Suprapubic skin (tissue), 4 donors: Measurements from ENCODE around the gene C3orf20. TPM values are rescaled to one million over a fixed set of nuclear protein-coding genes. Genes with fewer than 3 reads are reported as not detected.
"Not testable (repeated sequence)": the region's sequence is repeated elsewhere in the genome, so short reads cannot be mapped to it uniquely, and the experiment has no call there.

ENCODE experiments used
- DNase-seq, 2 donors: peaks; one replicate each; pipeline ENCODE4 v3.0.0-alpha.2; 2019; ENCODE audit warnings: low spot score in 2 of 2
- H3K27ac ChIP-seq: fragments of 200-600 bp; sonication (generic); one replicate; pipeline ENCODE4 v1.5.1; 2019
- H3K27me3 ChIP-seq: fragments of 200-600 bp; sonication (generic); one replicate; pipeline ENCODE4 v1.5.1; 2019
- H3K36me3 ChIP-seq: fragments of 200-600 bp; sonication (generic); one replicate; pipeline ENCODE4 v1.5.1; 2019
- H3K4me1 ChIP-seq: fragments of 200-600 bp; sonication (generic); one replicate; pipeline ENCODE4 v1.5.1; 2019
- H3K4me3 ChIP-seq: fragments of 200-600 bp; sonication (generic); one replicate; pipeline ENCODE4 v1.5.1; 2019; ENCODE audit warnings: mild to moderate bottlenecking
- H3K9me3 ChIP-seq: fragments of 200-600 bp; sonication (generic); one replicate; pipeline ENCODE4 v1.5.1; 2019
- CTCF ChIP-seq, 2 donors: fragments of 200-600 bp in 1 of 2; fragments of 450-650 bp in 1 of 2; sonication (generic) in 1 of 2; IDR thresholded peaks; one replicate each; pipeline ENCODE4 v1.5.1; 2016 to 2019; ENCODE audit warnings: antibody characterized with exemption in 2 of 2, mild to moderate bottlenecking in 1 of 2, moderate library complexity in 1 of 2
- EP300 ChIP-seq: sonication (generic); formaldehyde crosslinking; IDR thresholded peaks from one replicate; pipeline ENCODE4 v1.6.1; 2017; ENCODE audit warnings: antibody characterized with exemption
- POLR2A ChIP-seq, 2 donors: fragments of 450-650 bp; IDR thresholded peaks; one replicate each; pipeline ENCODE4 v1.6.1; 2017; ENCODE audit warnings: antibody characterized with exemption in 2 of 2, mild to moderate bottlenecking in 2 of 2, moderate library complexity in 2 of 2
- POLR2AphosphoS5 ChIP-seq, 3 donors: sonication (generic); formaldehyde crosslinking; IDR thresholded peaks; one replicate each; pipeline ENCODE4 v1.6.1; 2017; ENCODE audit warnings: antibody characterized with exemption in 3 of 3
- WGBS: methylation state at CpG from one replicate; pipeline ENCODE4 v1.1.5; 2018; 5-methylcytosine and 5-hydroxymethylcytosine counted together
- total RNA-seq, 4 donors: library from RNA; depleted of rRNA; stranded (reverse); fragments of >200 nt; gene quantifications; one replicate each; pipeline ENCODE4 v1.1.0, GENCODE V29; 2016

Gene C3orf20
- total RNA-seq, 4 donors from 2014 or later, result 0.21 TPM; not detected in 3

- TF ChIP-seq POLR2AphosphoS5 (IDR thresholded peaks at IDR 0.05) (no peak), POLR2A (IDR thresholded peaks at IDR 0.05) (no peak), EP300 (no peak), CTCF (IDR thresholded peaks at IDR 0.05) (no peak)
- Histone ChIP-seq H3K4me1 (peaks cover 28% of the 10 kb centered on the region), H3K9me3 (no peaks in the 10 kb centered on the region), H3K36me3 (no peaks in the 10 kb centered on the region), H3K27me3 (peaks cover 36% of the 10 kb centered on the region), H3K4me3 (no peak overlapping the region), H3K27ac (no peak overlapping the region)
- DNase-seq, result no peak
Measured at GRCh38 chr3:14808025-14808424, 133.1 kb downstream of the C3orf20 start.

GRCh38 chr3:14808502-14809266 lies 133.7 kb downstream of the C3orf20 start:
- Histone ChIP-seq H3K27me3 (peaks cover 38% of the 10 kb centered on the region), H3K36me3 (no peaks in the 10 kb centered on the region), H3K27ac (no peak overlapping the region), H3K4me3 (no peak overlapping the region), H3K9me3 (no peaks in the 10 kb centered on the region), H3K4me1 (peaks cover 29% of the 10 kb centered on the region)
- TF ChIP-seq EP300 (no peak), CTCF (IDR thresholded peaks at IDR 0.05) (no peak), POLR2A (IDR thresholded peaks at IDR 0.05) (no peak), POLR2AphosphoS5 (IDR thresholded peaks at IDR 0.05) (no peak)
- WGBS, result 79% methylated on average over 5 of the region's 5 CpGs
- no peak for DNase-seq

GRCh38 chr3:14809611-14810010 lies 134.7 kb downstream of the C3orf20 start:
- H3K27me3 ChIP-seq, result peaks cover 35% of the 10 kb centered on the region
- H3K4me3 ChIP-seq, result peak overlapping the region; percentile 69
- H3K4me1 ChIP-seq, result peaks cover 21% of the 10 kb centered on the region
- not testable (repeated sequence) for H3K27ac ChIP-seq, DNase-seq, H3K9me3 ChIP-seq, H3K36me3 ChIP-seq
- 67% methylated on average over 5 of the region's 9 CpGs for WGBS

- H3K27ac ChIP-seq, result peak overlapping the region; percentile 88
- DNase-seq, result no peak
- 8% methylated on average over 24 of the region's 85 CpGs for WGBS
- no peaks in the 10 kb centered on the region for H3K36me3 ChIP-seq
- TF ChIP-seq CTCF (IDR thresholded peaks at IDR 0.05), result no peak
- TF ChIP-seq POLR2A (IDR thresholded peaks at IDR 0.05), result no peak
- no peak for TF ChIP-seq EP300
- TF ChIP-seq POLR2AphosphoS5 (IDR thresholded peaks at IDR 0.05), result peak in 1 of 3 donors; percentile 30
- peaks cover 17% of the 10 kb centered on the region for H3K4me1 ChIP-seq
- peaks cover 35% of the 10 kb centered on the region for H3K27me3 ChIP-seq
- peak overlapping the region; percentile 69 for H3K4me3 ChIP-seq
- H3K9me3 ChIP-seq, result no peaks in the 10 kb centered on the region
Measured at GRCh38 chr3:14810070-14810791, 135.3 kb downstream of the C3orf20 start.

DNA sequence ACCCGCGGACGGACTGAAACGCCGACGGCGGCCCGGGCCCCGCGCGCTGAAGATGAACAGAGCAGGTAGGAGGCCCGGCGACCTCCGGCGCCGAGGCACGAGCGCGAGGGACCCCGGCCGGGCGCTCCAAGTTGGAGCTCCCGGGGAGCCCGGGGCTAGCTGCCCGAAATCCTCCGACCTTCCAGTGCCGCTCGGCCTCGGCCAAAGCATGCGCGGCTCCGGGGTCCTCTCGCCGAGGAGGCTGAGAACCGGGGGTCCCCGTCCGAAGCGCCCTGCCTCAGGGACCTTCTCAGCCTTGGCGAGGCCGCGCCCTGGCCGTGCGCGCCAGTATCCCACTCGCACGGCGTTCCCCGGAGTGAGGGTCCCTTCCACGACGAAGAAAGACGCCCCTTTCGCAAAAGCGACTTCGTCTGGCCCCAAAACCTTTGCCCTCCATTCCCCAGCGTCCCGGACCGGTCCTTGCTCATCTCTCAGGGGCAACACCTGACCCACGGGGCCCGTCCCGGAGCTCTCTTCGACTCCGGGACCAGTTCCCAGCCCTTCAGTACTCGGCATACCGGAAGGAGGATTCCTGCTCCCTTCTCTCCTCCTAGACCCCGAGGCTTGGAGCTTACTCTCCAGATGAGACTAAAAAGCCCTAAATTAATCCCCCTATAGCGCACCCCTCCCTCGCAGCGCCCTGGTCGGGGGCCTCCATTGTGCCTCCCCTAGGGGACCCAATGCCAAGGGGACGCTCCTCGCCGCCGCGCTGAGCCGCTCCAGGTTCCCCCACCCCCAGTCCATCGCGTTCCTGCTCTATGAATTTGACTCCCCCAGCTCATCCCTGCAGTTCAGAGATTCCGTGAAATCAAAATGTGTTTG lies 136.1 kb downstream of the C3orf20 start:
- Histone ChIP-seq H3K4me3 (peak overlapping the region; percentile 69), H3K4me1 (peaks cover 17% of the 10 kb centered on the region), H3K36me3 (no peaks in the 10 kb centered on the region), H3K9me3 (no peaks in the 10 kb centered on the region), H3K27ac (peak overlapping the region; percentile 88), H3K27me3 (peaks cover 35% of the 10 kb centered on the region)
- WGBS, result 8% methylated on average over 27 of the region's 78 CpGs
- TF ChIP-seq POLR2AphosphoS5 (IDR thresholded peaks at IDR 0.05) (no peak), POLR2A (IDR thresholded peaks at IDR 0.05) (no peak), CTCF (IDR thresholded peaks at IDR 0.05) (no peak), EP300 (no peak)
- DNase-seq, result no peak
